SU-DHL-6 (cell line): ENCODE results near the gene C2CD4A.

Experiments used
- H2AFZ ChIP-seq: fragments of 200-600 bp; sonication (generic); 2 replicates; pipeline ENCODE4 v1.6.1; 2014; ENCODE audit warnings: low read depth, mild to moderate bottlenecking, moderate library complexity, mixed read lengths, antibody characterized with exemption, low read length; ENCODE audit not compliant: severe bottlenecking
- H3F3A ChIP-seq: fragments of 200-600 bp; shearing (Covaris generic); 2 replicates; pipeline ENCODE4 v1.6.0; 2016; ENCODE audit warnings: antibody characterized with exemption, mild to moderate bottlenecking; ENCODE audit not compliant: insufficient read depth
- H3K27ac ChIP-seq: fragments of 200-600 bp; sonication (generic); 2 replicates; pipeline ENCODE4 v1.5.1; 2016; ENCODE audit warnings: low read depth, mild to moderate bottlenecking, low read length, moderate library complexity, mixed read lengths
- H3K27me3 ChIP-seq: fragments of 200-600 bp; sonication (generic), shearing (Covaris generic); 2 replicates; pipeline ENCODE4 v1.6.0; 2014; ENCODE audit warnings: mild to moderate bottlenecking, low read length
- H3K36me3 ChIP-seq: fragments of 200-600 bp; sonication (generic); 2 replicates; pipeline ENCODE4 v1.6.1; 2014; ENCODE audit warnings: mild to moderate bottlenecking, low read length, mixed read lengths
- H3K4me2 ChIP-seq: fragments of 300-600, 200-600 bp; shearing (Covaris generic), sonication (generic); 2 replicates; pipeline ENCODE4 v1.6.0; 2014; ENCODE audit warnings: low read length, low read depth, mild to moderate bottlenecking; ENCODE audit not compliant: poor library complexity, severe bottlenecking
- H3K4me3 ChIP-seq: fragments of 200-600 bp; sonication (generic); 2 replicates; pipeline ENCODE4 v1.5.1; 2014; ENCODE audit warnings: antibody characterized with exemption, low read length, mild to moderate bottlenecking, mixed read lengths; ENCODE audit not compliant: insufficient read depth, poor library complexity, severe bottlenecking
- H3K79me2 ChIP-seq: fragments of 200-600 bp; sonication (generic); 2 replicates; pipeline ENCODE4 v1.6.1; 2014; ENCODE audit warnings: mild to moderate bottlenecking, low read length, moderate library complexity; ENCODE audit not compliant: insufficient read depth
- H3K9ac ChIP-seq: fragments of 200-600 bp; sonication (generic); 2 replicates; pipeline ENCODE4 v1.7.0; 2014; ENCODE audit warnings: mild to moderate bottlenecking, low read length
- H3K9me2 ChIP-seq: fragments of 200-600 bp; sonication (generic); replicated peaks from 2 replicates; pipeline ENCODE4 v1.6.1; 2014; ENCODE audit warnings: low read length; ENCODE audit not compliant: insufficient read depth
- H3K9me3 ChIP-seq: fragments of 200-600 bp; sonication (generic); 2 replicates; pipeline ENCODE4 v1.6.1; 2014; ENCODE audit warnings: low read length, mixed read lengths; ENCODE audit not compliant: insufficient read depth
- H4K20me1 ChIP-seq: fragments of 200-600 bp; sonication (generic); 2 replicates; pipeline ENCODE4 v1.6.1; 2014; ENCODE audit warnings: low read depth, mild to moderate bottlenecking, antibody characterized with exemption, low read length, moderate library complexity, mixed read lengths
- EZH2phosphoT487 ChIP-seq: fragments of 200-600 bp; sonication (generic), shearing (Covaris generic); conservative IDR thresholded peaks from 2 replicates; pipeline ENCODE4 v1.6.1; 2018; ENCODE audit warnings: mild to moderate bottlenecking, antibody characterized with exemption, low read length, moderate library complexity, mixed read lengths
- TF ChIP-seq, protein P1 (sequence below): fragments of 200-600 bp; sonication (generic); IDR thresholded peaks from one replicate; pipeline ENCODE4 v1.5.1; 2017; ENCODE audit warnings: antibody characterized with exemption, mild to moderate bottlenecking, low read length, moderate library complexity; ENCODE audit not compliant: insufficient read depth, poor library complexity, severe bottlenecking

C2CD4A gene, protein sequence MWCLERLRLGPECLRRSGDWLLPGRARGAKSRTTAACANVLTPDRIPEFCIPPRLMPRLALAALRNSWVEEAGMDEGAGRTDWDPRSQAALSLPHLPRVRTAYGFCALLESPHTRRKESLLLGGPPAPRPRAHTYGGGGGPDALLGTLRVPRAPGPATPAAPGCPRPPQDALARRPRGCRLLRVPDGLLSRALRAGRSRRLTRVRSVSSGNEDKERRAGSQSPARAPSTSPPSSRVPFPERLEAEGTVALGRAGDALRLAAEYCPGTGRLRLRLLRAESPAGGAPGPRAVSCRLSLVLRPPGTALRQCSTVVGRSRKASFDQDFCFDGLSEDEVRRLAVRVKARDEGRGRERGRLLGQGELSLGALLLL

DNA sequence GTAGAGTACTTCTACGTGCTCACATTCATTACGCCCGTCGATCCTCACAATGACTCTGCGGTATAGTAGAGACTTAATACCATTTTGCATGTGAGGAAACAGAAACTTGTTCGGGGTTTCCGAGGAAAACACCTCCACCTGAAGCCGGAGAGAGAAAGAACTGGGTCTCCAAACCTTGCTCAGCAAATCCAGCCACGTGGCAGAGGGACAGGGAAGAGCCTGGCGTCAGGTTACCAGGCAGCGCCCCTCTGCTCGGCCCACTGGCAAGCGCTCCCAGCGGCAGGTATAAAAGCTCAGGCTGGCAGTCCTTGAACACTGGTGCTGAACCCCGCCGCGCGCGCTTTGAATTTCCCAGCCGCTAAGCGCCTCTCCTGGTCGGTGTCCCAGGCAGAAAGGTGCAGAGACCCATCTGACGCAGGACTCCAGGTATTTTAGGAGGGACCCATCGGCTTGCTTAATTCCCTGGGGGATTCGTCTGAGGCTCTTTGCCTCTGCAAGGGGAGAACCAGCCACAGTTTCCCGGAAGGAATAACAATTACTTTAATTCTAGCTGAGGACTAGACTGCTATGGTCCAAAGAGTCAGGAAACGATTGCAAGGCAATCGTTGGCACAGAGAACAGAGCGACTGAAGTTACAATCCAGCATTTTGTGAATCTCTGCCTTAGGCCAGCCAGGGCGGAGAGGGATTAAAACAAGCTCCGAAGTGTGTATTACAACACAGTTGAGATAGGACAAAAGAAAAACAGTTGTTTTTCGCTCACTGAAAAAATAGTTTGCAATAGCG is at the start of gene C2CD4A:
Gene C2CD4A (plus strand): TSS at position 315 of the 785 bp plus-strand sequence. CDS start 637 bp downstream, outside the sequence.
- no peak within 1 kb of the TSS for H2AFZ ChIP-seq
- H3F3A ChIP-seq, result no peaks in the 10 kb centered on the region
- H3K4me2 ChIP-seq, result peak within 1 kb of the TSS; percentile 23
- H3K9me2 ChIP-seq, result no peaks in the 10 kb centered on the region
- no peak within 1 kb of the TSS for H3K9ac ChIP-seq
- no peaks in the 10 kb centered on the region for H3K9me3 ChIP-seq
- TF ChIP-seq, protein P1, sequence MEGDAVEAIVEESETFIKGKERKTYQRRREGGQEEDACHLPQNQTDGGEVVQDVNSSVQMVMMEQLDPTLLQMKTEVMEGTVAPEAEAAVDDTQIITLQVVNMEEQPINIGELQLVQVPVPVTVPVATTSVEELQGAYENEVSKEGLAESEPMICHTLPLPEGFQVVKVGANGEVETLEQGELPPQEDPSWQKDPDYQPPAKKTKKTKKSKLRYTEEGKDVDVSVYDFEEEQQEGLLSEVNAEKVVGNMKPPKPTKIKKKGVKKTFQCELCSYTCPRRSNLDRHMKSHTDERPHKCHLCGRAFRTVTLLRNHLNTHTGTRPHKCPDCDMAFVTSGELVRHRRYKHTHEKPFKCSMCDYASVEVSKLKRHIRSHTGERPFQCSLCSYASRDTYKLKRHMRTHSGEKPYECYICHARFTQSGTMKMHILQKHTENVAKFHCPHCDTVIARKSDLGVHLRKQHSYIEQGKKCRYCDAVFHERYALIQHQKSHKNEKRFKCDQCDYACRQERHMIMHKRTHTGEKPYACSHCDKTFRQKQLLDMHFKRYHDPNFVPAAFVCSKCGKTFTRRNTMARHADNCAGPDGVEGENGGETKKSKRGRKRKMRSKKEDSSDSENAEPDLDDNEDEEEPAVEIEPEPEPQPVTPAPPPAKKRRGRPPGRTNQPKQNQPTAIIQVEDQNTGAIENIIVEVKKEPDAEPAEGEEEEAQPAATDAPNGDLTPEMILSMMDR, result no peak
- no peak for TF ChIP-seq EZH2phosphoT487
- H3K36me3 ChIP-seq, result no peaks in the 10 kb centered on the region
- no peaks in the 10 kb centered on the region for H3K79me2 ChIP-seq
- H3K27ac ChIP-seq, result no peak within 1 kb of the TSS
- H3K4me3 ChIP-seq, result no peak within 1 kb of the TSS
- H3K27me3 ChIP-seq, result no peaks in the 10 kb centered on the region
- no peaks in the 10 kb centered on the region for H4K20me1 ChIP-seq

DNA sequence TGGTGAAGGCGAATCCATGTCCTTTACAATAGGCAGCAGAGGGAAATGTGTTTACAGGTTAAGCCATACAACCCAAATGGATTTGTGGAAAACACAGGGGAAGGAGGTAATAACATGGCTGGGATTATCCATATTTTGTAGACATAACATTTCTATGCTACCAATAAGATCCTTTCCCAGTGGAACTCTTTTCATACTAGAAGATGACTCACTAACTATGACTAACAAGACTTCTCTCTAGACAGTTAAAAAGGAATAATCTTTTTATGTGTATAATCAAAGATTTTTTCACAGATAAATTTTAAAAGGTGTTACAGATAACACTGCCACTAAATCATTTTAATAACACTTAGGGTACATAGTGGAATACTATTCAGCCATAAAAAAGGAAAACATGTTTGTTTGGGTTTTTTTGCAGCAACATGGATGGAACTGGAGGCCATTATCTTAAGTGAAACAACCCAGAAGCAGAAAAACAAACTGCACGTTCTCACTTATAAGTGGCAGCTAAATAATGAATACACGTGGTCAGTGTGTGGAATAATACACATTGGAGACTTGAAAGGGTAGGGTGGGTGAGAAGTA is 46.1 kb upstream of the C2CD4A start:
- Histone ChIP-seq H3K4me2 (no peak overlapping the region), H3F3A (no peaks in the 10 kb centered on the region), H3K79me2 (no peaks in the 10 kb centered on the region), H2AFZ (no peak overlapping the region), H3K9me3 (no peaks in the 10 kb centered on the region), H3K27ac (no peak overlapping the region), H3K27me3 (no peaks in the 10 kb centered on the region), H3K9ac (no peak overlapping the region), H3K36me3 (peaks cover 29% of the 10 kb centered on the region), H3K4me3 (no peak overlapping the region), H3K9me2 (no peaks in the 10 kb centered on the region), H4K20me1 (no peaks in the 10 kb centered on the region)
- no peak for TF ChIP-seq EZH2phosphoT487
- TF ChIP-seq, protein P1, result no peak

DNA sequence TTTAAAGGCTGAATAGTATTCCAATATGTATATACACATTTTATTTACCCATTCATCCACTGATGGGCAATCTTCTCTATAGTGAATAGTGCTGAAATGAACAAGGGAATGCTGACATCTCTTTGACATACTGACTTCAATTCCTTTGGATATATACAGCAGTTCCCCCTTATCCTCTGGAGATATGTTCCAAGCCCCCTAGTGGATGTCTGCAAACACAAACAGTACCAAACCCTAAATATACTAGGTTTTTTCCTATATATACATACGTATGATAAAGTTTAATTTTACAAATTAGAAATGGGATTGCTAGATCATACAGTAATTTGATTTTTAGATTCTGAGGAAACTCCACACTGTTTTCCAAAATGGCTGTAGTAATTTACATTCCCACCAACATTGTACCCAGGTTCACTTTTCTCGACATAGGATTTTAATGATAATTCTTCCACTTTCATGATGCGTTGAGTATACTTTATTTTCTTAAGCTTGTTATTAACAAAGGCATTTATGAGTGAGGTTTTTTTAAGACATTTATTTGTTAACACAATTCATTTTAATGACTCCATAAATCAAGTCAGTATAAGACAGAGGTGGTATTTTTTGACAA is 44.7 kb upstream of the C2CD4A start:
- Histone ChIP-seq H3K27me3 (no peaks in the 10 kb centered on the region), H3K27ac (no peak overlapping the region), H2AFZ (no peak overlapping the region), H3K9me3 (no peaks in the 10 kb centered on the region), H3K9ac (no peak overlapping the region), H3F3A (no peaks in the 10 kb centered on the region), H3K4me3 (no peak overlapping the region), H3K36me3 (peaks cover 29% of the 10 kb centered on the region), H3K4me2 (no peak overlapping the region), H3K79me2 (no peaks in the 10 kb centered on the region), H3K9me2 (no peaks in the 10 kb centered on the region), H4K20me1 (no peaks in the 10 kb centered on the region)
- TF ChIP-seq, protein P1, result peak; percentile 15
- TF ChIP-seq EZH2phosphoT487, result no peak
